ENCODE data around the gene GRIK2. TPM values are rescaled to one million over a fixed set of nuclear protein-coding genes. Genes with fewer than 3 reads are reported as not detected.

The GRIK2 gene
- total RNA-seq, 1 experiment from 2014 or later = 0.29 TPM

GRCh38 chr6:101444717-101445116 is 51.2 kb downstream of the GRIK2 start:
- intact Hi-C loops (cut with micrococcal nuclease; ENCODE audit: unreplicated experiment) = no loop called here
- Mint-ChIP-seq H3K4me3 (ENCODE audit: unreplicated experiment) (no peak overlapping the region), H3K27ac (ENCODE audit: unreplicated experiment) (no peak overlapping the region), H3K36me3 (ENCODE audit: insufficient read depth, unreplicated experiment) (no peaks in the 10 kb centered on the region), H3K27me3 (ENCODE audit: insufficient read depth, unreplicated experiment) (no peaks in the 10 kb centered on the region), H3K9me3 (ENCODE audit: unreplicated experiment) (no peaks in the 10 kb centered on the region), H3K4me1 (ENCODE audit: low read depth, unreplicated experiment) (no peaks in the 10 kb centered on the region)
- POLR2A ChIA-PET = no interaction called here
- TF ChIP-seq CTCF (IDR thresholded peaks at IDR 0.05; ENCODE audit: insufficient read depth in 1 of 2, low read depth in 1 of 2, low read length in 1 of 2, severe bottlenecking in 1 of 2, unreplicated experiment in 1 of 2) = no peak
- Histone ChIP-seq H3K36me3 (ENCODE audit: control insufficient read depth, insufficient read depth, low read length) (no peaks in the 10 kb centered on the region), H3K4me1 (no peaks in the 10 kb centered on the region), H3K27me3 (replicated peaks; ENCODE audit: control insufficient read depth, insufficient read depth, low read length) (no peaks in the 10 kb centered on the region), H3K9me3 (no peaks in the 10 kb centered on the region), H3K4me3 (ENCODE audit: low read depth, low read length) (no peak overlapping the region)
- BruUV-seq (replicated peaks) = no TSS peak
- CTCF ChIA-PET = no interaction called here
- no peak for DNase-seq

- Histone ChIP-seq H3K4me3 (ENCODE audit: low read depth, low read length) (no peak overlapping the region), H3K27me3 (replicated peaks; ENCODE audit: control insufficient read depth, insufficient read depth, low read length) (no peaks in the 10 kb centered on the region), H3K4me1 (no peaks in the 10 kb centered on the region), H3K9me3 (no peaks in the 10 kb centered on the region), H3K36me3 (ENCODE audit: control insufficient read depth, insufficient read depth, low read length) (no peaks in the 10 kb centered on the region)
- Mint-ChIP-seq H3K36me3 (ENCODE audit: insufficient read depth, unreplicated experiment) (no peaks in the 10 kb centered on the region), H3K4me1 (ENCODE audit: low read depth, unreplicated experiment) (no peaks in the 10 kb centered on the region), H3K9me3 (ENCODE audit: unreplicated experiment) (no peaks in the 10 kb centered on the region), H3K27me3 (ENCODE audit: insufficient read depth, unreplicated experiment) (no peaks in the 10 kb centered on the region), H3K4me3 (ENCODE audit: unreplicated experiment) (no peak overlapping the region), H3K27ac (ENCODE audit: unreplicated experiment) (no peak overlapping the region)
- no peak for TF ChIP-seq CTCF (IDR thresholded peaks at IDR 0.05; ENCODE audit: insufficient read depth in 1 of 2, low read depth in 1 of 2, low read length in 1 of 2, severe bottlenecking in 1 of 2, unreplicated experiment in 1 of 2)
- DNase-seq = no peak
- CTCF ChIA-PET = no interaction called here
- no TSS peak for BruUV-seq (replicated peaks)
- intact Hi-C loops (cut with micrococcal nuclease; ENCODE audit: unreplicated experiment) = no loop called here
- POLR2A ChIA-PET = no interaction called here
These were observed 52.0 kb downstream of the GRIK2 start for GRCh38 chr6:101445527-101445926.

- H3K4me3 ChIP-seq (ENCODE audit: low read depth, low read length) = no peak overlapping the region
- ChIA-PET POLR2A (no interaction called here), CTCF (no interaction called here)
- no peaks in the 10 kb centered on the region for H3K27me3 ChIP-seq (replicated peaks; ENCODE audit: control insufficient read depth, insufficient read depth, low read length)
- TF ChIP-seq CTCF (IDR thresholded peaks at IDR 0.05; ENCODE audit: insufficient read depth in 1 of 2, low read depth in 1 of 2, low read length in 1 of 2, severe bottlenecking in 1 of 2, unreplicated experiment in 1 of 2) = no peak
- Mint-ChIP-seq H3K27ac (ENCODE audit: unreplicated experiment) (no peak overlapping the region), H3K36me3 (ENCODE audit: insufficient read depth, unreplicated experiment) (no peaks in the 10 kb centered on the region), H3K4me3 (ENCODE audit: unreplicated experiment) (no peak overlapping the region), H3K27me3 (ENCODE audit: insufficient read depth, unreplicated experiment) (no peaks in the 10 kb centered on the region), H3K9me3 (ENCODE audit: unreplicated experiment) (no peaks in the 10 kb centered on the region), H3K4me1 (ENCODE audit: low read depth, unreplicated experiment) (no peaks in the 10 kb centered on the region)
- intact Hi-C loops (cut with micrococcal nuclease; ENCODE audit: unreplicated experiment) = no loop called here
- no peaks in the 10 kb centered on the region for H3K36me3 ChIP-seq (ENCODE audit: control insufficient read depth, insufficient read depth, low read length)
- no peak for DNase-seq
- H3K4me1 ChIP-seq = no peaks in the 10 kb centered on the region
- BruUV-seq (replicated peaks) = no TSS peak
- no peaks in the 10 kb centered on the region for H3K9me3 ChIP-seq
These were observed 57.4 kb downstream of the GRIK2 start for GRCh38 chr6:101450901-101451300.
